Activated CD8-positive, alpha-beta memory T cell treated with anti-CD3 and anti-CD28 coated beads, Interleukin-2, amount 10 ng/mL, durations not matched to agents 7 days and 5 days (primary cell): ENCODE data around the gene TP53TG5. TPM values are rescaled to one million over a fixed set of nuclear protein-coding genes. Genes with fewer than 3 reads are reported as not detected.

Experiments used
- ATAC-seq: fragments of 150-1000 bp; cut with Tn5 transposase; one replicate; pipeline ENCODE4 v1.10.0; 2021; ENCODE audit warnings: moderate library complexity
- CTCF ChIA-PET: fragments of 350-600 bp; sonication (Branson Sonifier 250); formaldehyde crosslinking; loops from one replicate; lab custom pipeline; 2021; ENCODE audit warnings: antibody characterized with exemption; lab: Charles Lee
- DNase-seq: peaks from one replicate; pipeline ENCODE4 v3.0.0-alpha.2; 2020
- H3K27ac Mint-ChIP-seq: one replicate; pipeline ENCODE4 v1.8.0; 2021; ENCODE audit warnings: mild to moderate bottlenecking, mixed read lengths
- H3K27me3 Mint-ChIP-seq: one replicate; pipeline ENCODE4 v1.8.0; 2021; ENCODE audit warnings: mixed read lengths
- H3K36me3 Mint-ChIP-seq: one replicate; pipeline ENCODE4 v1.8.0; 2021; ENCODE audit warnings: mild to moderate bottlenecking, mixed read lengths
- H3K4me1 Mint-ChIP-seq: one replicate; pipeline ENCODE4 v1.8.0; 2021; ENCODE audit warnings: mixed read lengths
- H3K4me3 Mint-ChIP-seq: one replicate; pipeline ENCODE4 v1.8.0; 2021; ENCODE audit warnings: mild to moderate bottlenecking, moderate library complexity, mixed read lengths
- H3K9me3 Mint-ChIP-seq: one replicate; pipeline ENCODE4 v1.8.0; 2022; ENCODE audit warnings: low read depth, mixed read lengths
- total RNA-seq, 2 experiments: library from RNA; stranded (reverse); gene quantifications; one replicate each; pipeline ENCODE4 v1.2.3, GENCODE V29; 2021

Gene TP53TG5
- total RNA-seq, 2 experiments from 2014 or later, result 0.15 TPM; not detected in 1

DNA sequence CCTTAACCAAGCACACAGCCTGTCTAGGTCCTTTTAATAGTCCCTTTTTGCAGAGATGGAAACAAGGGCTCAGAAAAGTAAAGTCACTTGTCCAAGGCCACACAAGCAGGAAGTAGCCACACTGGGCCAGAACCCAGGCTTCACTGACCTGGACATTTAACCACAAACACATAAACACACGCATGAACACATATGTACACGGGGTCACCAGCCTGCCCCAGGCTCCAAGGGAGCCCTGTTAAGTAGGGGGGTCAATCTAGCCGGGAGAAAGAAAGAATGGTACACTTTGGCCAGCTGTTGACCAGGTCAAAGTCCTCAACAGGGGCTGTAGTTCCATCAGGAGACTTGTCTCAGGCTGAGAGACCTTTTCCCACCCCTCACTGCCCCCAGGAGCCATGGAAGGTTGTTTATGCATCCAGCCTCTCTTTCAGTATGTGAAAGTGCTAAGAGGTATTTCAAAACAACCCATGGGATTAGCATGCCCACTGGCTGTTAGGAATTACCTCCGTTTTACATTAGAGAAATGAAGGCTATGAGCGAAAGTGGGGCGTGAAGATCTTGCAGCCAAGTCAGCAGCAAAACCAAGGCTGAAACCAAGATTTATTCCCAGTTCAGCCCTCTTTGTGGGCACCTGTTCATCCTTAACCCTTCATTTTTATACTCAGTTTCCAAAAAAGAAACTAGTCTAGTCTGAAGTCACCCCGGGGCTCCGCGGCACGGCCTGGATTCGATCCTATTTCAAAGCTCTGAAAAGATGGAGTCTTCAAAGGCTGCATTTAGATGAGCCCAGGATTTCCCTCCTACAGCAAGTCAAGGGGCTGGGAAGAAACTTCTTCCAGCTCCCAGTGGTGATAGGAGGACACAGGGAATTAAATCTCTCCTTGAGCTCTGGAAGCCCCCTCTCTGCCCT, 39.7 kb downstream of the TP53TG5 start:
- no peak overlapping the region for H3K4me3 Mint-ChIP-seq
- H3K27me3 Mint-ChIP-seq, result no peaks in the 10 kb centered on the region
- H3K27ac Mint-ChIP-seq, result no peak overlapping the region
- ATAC-seq (no peak), DNase-seq (no peak)
- no peaks in the 10 kb centered on the region for H3K36me3 Mint-ChIP-seq
- no peaks in the 10 kb centered on the region for H3K9me3 Mint-ChIP-seq
- peaks cover 12% of the 10 kb centered on the region for H3K4me1 Mint-ChIP-seq
- CTCF ChIA-PET, result interaction anchor here (1.1 to 2.1 kb wide), 2 partner anchors 44 to 99 kb away, joined by 3 to 8 read pairs; no protein-coding TSS in a partner anchor

- ATAC-seq, result no peak
- Mint-ChIP-seq H3K36me3 (no peaks in the 10 kb centered on the region), H3K27ac (no peak overlapping the region), H3K27me3 (no peaks in the 10 kb centered on the region), H3K4me1 (peaks cover 7% of the 10 kb centered on the region), H3K4me3 (no peak overlapping the region), H3K9me3 (no peaks in the 10 kb centered on the region)
- CTCF ChIA-PET, result interaction anchor here (1.1 to 2.1 kb wide), 2 partner anchors 25 to 99 kb away, joined by 3 to 8 read pairs; partner anchors contain the start of gene SYS1
- DNase-seq, result no peak
Measured at GRCh38 chr20:45337367-45338120, 40.6 kb downstream of the TP53TG5 start.

- Mint-ChIP-seq H3K27me3 (no peaks in the 10 kb centered on the region), H3K4me1 (peaks cover 5% of the 10 kb centered on the region)
- CTCF ChIA-PET, result interaction anchor here (1.1 to 2.1 kb wide), 2 partner anchors 26 to 100 kb away, joined by 3 to 8 read pairs; partner anchors contain the start of gene SYS1
Measured at GRCh38 chr20:45336530-45337366, 41.4 kb downstream of the TP53TG5 start.

GRCh38 chr20:45330476-45330875, 47.6 kb downstream of the TP53TG5 start:
- H3K27ac Mint-ChIP-seq, result no peak overlapping the region
- CTCF ChIA-PET, result no interaction called here

More at GRCh38 chr20:45336530-45337366, 41.4 kb downstream of the TP53TG5 start:
- Mint-ChIP-seq H3K4me3 (no peak overlapping the region), H3K9me3 (no peaks in the 10 kb centered on the region), H3K27ac (no peak overlapping the region), H3K36me3 (no peaks in the 10 kb centered on the region)
- ATAC-seq, result no peak
- DNase-seq, result no peak

GRCh38 chr20:45329497-45330319, 48.4 kb downstream of the TP53TG5 start:
- Mint-ChIP-seq H3K4me1 (no peaks in the 10 kb centered on the region), H3K4me3 (no peak overlapping the region), H3K27ac (no peak overlapping the region), H3K36me3 (peaks cover 4% of the 10 kb centered on the region), H3K27me3 (no peaks in the 10 kb centered on the region), H3K9me3 (no peaks in the 10 kb centered on the region)
- ATAC-seq (no peak), DNase-seq (no peak)
- CTCF ChIA-PET, result no interaction called here

More at GRCh38 chr20:45330476-45330875, 47.6 kb downstream of the TP53TG5 start:
- Mint-ChIP-seq H3K9me3 (no peaks in the 10 kb centered on the region), H3K4me3 (no peak overlapping the region), H3K4me1 (no peaks in the 10 kb centered on the region), H3K27me3 (no peaks in the 10 kb centered on the region), H3K36me3 (peaks cover 4% of the 10 kb centered on the region)
- DNase-seq (no peak), ATAC-seq (no peak)

- Mint-ChIP-seq H3K27me3 (no peaks in the 10 kb centered on the region), H3K36me3 (peaks cover 4% of the 10 kb centered on the region), H3K9me3 (no peaks in the 10 kb centered on the region), H3K27ac (no peak overlapping the region), H3K4me3 (no peak overlapping the region), H3K4me1 (no peaks in the 10 kb centered on the region)
- DNase-seq, result no peak
- ATAC-seq, result no peak
- CTCF ChIA-PET, result interaction anchor here (2.2 kb wide), 1 partner anchor 35 kb away, joined by 8 read pairs; no protein-coding TSS in a partner anchor
Measured at GRCh38 chr20:45328451-45328850, 49.7 kb downstream of the TP53TG5 start.

- peaks cover 13% of the 10 kb centered on the region for H3K4me1 Mint-ChIP-seq
- H3K9me3 Mint-ChIP-seq, result no peaks in the 10 kb centered on the region
- H3K4me3 Mint-ChIP-seq, result no peak overlapping the region
- ATAC-seq, result no peak
- H3K27me3 Mint-ChIP-seq, result no peaks in the 10 kb centered on the region
- peaks cover 2% of the 10 kb centered on the region for H3K36me3 Mint-ChIP-seq
- H3K27ac Mint-ChIP-seq, result no peak overlapping the region
- CTCF ChIA-PET, result interaction anchor here (1.0 to 1.4 kb wide), 3 partner anchors 13 to 32 kb away, joined by 3 to 5 read pairs (median 3); no protein-coding TSS in a partner anchor
- DNase-seq, result no peak
Measured at GRCh38 chr20:45325371-45325770, 52.8 kb downstream of the TP53TG5 start.

- no peaks in the 10 kb centered on the region for H3K9me3 Mint-ChIP-seq
Measured at GRCh38 chr20:45323731-45324130, 54.4 kb downstream of the TP53TG5 start.

DNA sequence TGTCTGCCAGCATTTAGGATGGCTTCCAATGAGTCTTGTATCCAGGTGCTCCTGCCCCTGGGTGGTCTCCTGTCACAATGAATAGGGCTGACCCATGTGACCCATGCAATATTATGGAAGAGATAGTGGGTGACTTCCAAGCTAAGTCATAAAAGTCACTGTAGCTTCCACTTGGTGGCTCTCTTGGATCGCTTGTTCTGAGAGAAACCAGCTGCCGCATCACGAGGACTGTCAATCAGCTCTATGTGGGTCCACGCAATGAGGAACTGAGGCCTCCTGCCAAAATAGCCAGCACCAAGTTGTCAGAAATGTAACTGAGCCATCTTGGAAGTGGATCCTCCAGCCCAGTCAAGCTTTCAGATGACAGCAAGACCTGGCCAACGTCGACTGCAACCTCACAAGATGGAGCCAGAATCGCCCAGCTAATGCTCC, 55.2 kb downstream of the TP53TG5 start:
- Mint-ChIP-seq H3K27ac (no peak overlapping the region), H3K4me1 (peaks cover 35% of the 10 kb centered on the region), H3K4me3 (no peak overlapping the region)

More at GRCh38 chr20:45323731-45324130, 54.4 kb downstream of the TP53TG5 start:
- Mint-ChIP-seq H3K36me3 (peaks cover 2% of the 10 kb centered on the region), H3K4me3 (no peak overlapping the region), H3K27me3 (no peaks in the 10 kb centered on the region), H3K27ac (no peak overlapping the region), H3K4me1 (peaks cover 28% of the 10 kb centered on the region)
- DNase-seq (no peak), ATAC-seq (no peak)
- CTCF ChIA-PET, result interaction anchor here (1.0 to 7.8 kb wide), 4 partner anchors 17 to 113 kb away, joined by 3 to 120 read pairs (median 77); partner anchors contain the start of gene SYS1

More for the DNA sequence above, 55.2 kb downstream of the TP53TG5 start:
- DNase-seq, result no peak
- no peak for ATAC-seq
- CTCF ChIA-PET, result interaction anchor here (0.7 to 7.8 kb wide), 8 partner anchors 11 to 129 kb away, joined by 3 to 120 read pairs (median 39); partner anchors contain the start of gene SYS1
- Mint-ChIP-seq H3K9me3 (no peaks in the 10 kb centered on the region), H3K36me3 (peaks cover 2% of the 10 kb centered on the region), H3K27me3 (no peaks in the 10 kb centered on the region)
